Left renal pelvis (tissue), 4 donors: ENCODE measurements around the gene CAMTA1. TPM values are rescaled to one million over a fixed set of nuclear protein-coding genes. Genes with fewer than 3 reads are reported as not detected.
A peak's percentile ranks its signal among the peaks of the same experiment; 100 is the strongest.
"Not testable (repeated sequence)": the region's sequence is repeated elsewhere in the genome, so short reads cannot be mapped to it uniquely, and the experiment has no call there.

Source experiments
- DNase-seq, 4 donors: peaks; one replicate each; pipeline ENCODE4 v3.0.0-alpha.2; 2013; ENCODE audit warnings: low read depth in 4 of 4, low spot score in 3 of 4
- polyA plus RNA-seq, 4 donors: library from polyadenylated mRNA; unstranded; fragments of 120-200 nt; gene quantifications; one replicate each; pipeline ENCODE4 v1.2.1, GENCODE V29; 2013; ENCODE audit not compliant: insufficient read length in 4 of 4

The CAMTA1 gene
- polyA plus RNA-seq, 4 donors: 50.7 to 99.9 (median 87.8) TPM

GRCh38 chr1:7365706-7366105, 580.5 kb downstream of the CAMTA1 start:
- no peak for DNase-seq

GRCh38 chr1:7366286-7366954, 581.2 kb downstream of the CAMTA1 start:
- no peak for DNase-seq

- DNase-seq: no peak
Observed at GRCh38 chr1:7366955-7367665, 581.9 kb downstream of the CAMTA1 start.

- no peak for DNase-seq
Observed at GRCh38 chr1:7369866-7370265, 584.6 kb downstream of the CAMTA1 start.

- DNase-seq: no peak
Observed at GRCh38 chr1:7371926-7372325, 586.7 kb downstream of the CAMTA1 start.

GRCh38 chr1:7372477-7373120, 587.3 kb downstream of the CAMTA1 start:
- no peak for DNase-seq

GRCh38 chr1:7373251-7373650, 588.0 kb downstream of the CAMTA1 start:
- DNase-seq: no peak

- DNase-seq: no peak
Observed at GRCh38 chr1:7373876-7374562, 588.8 kb downstream of the CAMTA1 start.

- DNase-seq: no peak
Observed at GRCh38 chr1:7374563-7375160, 589.4 kb downstream of the CAMTA1 start.

- DNase-seq: no peak
Observed at GRCh38 chr1:7375329-7375728, 590.1 kb downstream of the CAMTA1 start.

- no peak for DNase-seq
Observed at GRCh38 chr1:7375781-7376660, 590.8 kb downstream of the CAMTA1 start.

GRCh38 chr1:7376676-7377075, 591.4 kb downstream of the CAMTA1 start:
- no peak for DNase-seq

GRCh38 chr1:7378346-7379130, 593.3 kb downstream of the CAMTA1 start:
- DNase-seq: no peak

- DNase-seq: peak in 3 of 4 donors; percentile 36 to 73 (median 56)
Observed at GRCh38 chr1:7379441-7379971, 594.3 kb downstream of the CAMTA1 start.

- DNase-seq: not testable (repeated sequence)
Observed at GRCh38 chr1:7380068-7380467, 594.8 kb downstream of the CAMTA1 start.

- DNase-seq: no peak
Observed at GRCh38 chr1:7380712-7381111, 595.5 kb downstream of the CAMTA1 start.

GRCh38 chr1:7381729-7382128, 596.5 kb downstream of the CAMTA1 start:
- not testable (repeated sequence) for DNase-seq

GRCh38 chr1:7382971-7383370, 597.7 kb downstream of the CAMTA1 start:
- no peak for DNase-seq
